ENCODE measurements around the gene CAPN2. TPM values are rescaled to one million over a fixed set of nuclear protein-coding genes. Genes with fewer than 3 reads are reported as not detected.

CAPN2 gene
- total RNA-seq, 2 donors from 2014 or later, result 42.8 to 73.0 TPM

DNA sequence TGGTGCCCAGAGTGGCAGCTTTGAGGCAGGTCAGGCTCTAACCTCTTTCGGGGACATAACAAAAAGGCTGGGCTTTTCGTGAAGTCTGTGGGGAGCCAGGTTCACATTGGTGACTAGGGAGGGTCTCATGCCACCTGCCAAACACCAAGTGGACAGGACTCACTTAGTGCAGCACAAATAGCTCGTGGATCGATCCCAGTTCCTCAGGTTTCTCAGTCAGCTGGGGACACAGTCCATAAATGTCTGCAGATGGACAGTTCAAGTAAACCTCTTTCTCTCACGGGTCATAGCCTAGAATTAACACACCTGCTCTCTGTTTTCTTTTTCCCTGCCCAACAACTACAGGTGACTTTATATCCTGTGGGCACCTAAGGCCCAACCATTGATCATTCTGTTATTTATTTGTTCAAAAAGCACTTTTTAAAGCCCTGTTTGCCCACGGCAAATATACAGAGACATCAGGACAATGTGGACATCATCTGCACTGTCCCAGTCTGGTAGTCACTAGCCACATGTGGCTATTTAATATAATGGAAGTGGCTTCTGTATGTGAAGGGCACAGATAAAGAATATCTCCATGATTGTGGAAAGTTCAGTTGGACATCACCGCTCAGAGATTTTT is 53.5 kb downstream of the CAPN2 start:
- Mint-ChIP-seq H3K27me3 (no peaks in the 10 kb centered on the region), H3K27ac (no peak overlapping the region), H3K4me1 (no peaks in the 10 kb centered on the region), H3K9me3 (no peaks in the 10 kb centered on the region), H3K36me3 (ENCODE audit: low read depth) (peaks cover 79% of the 10 kb centered on the region), H3K4me3 (no peak overlapping the region)
- ATAC-seq (replicated peaks), result no peak

DNA sequence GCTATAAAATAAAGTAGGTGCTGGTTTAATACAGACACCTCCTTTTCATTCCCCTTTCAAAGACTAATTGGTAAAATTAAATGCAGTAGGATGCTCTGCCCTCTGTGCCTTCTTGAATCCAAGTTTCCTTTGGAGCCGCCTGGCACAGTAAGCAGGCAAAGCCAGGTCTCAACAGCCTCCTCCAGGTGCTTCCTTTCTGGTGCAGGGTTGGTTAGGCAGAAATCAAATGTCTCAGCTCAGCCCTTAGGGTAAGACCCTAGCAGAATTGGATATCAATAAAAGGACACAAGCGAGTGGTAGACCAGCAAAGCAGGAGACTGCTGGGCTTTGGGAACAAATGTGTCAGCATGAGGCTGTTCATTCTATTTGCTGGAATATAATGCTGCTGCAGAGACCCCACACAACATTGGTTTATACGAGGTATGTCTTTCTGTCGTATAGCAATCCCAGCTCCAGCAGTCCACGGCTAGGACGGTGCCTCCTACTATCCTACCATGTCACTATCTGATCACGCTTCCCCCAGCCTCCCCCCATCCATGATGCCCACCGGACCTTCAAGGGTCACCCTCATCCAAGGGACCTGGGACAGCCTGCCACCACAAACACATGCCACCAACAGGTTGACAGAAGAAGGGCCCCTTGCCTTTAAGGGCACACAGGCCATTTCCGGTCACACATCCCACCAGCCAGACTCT is 58.4 kb downstream of the CAPN2 start:
- Mint-ChIP-seq H3K4me3 (peak overlapping the region; percentile 35), H3K27ac (peak overlapping the region; percentile 74), H3K36me3 (ENCODE audit: low read depth) (peaks cover 83% of the 10 kb centered on the region), H3K27me3 (no peaks in the 10 kb centered on the region), H3K4me1 (peaks cover 21% of the 10 kb centered on the region), H3K9me3 (no peaks in the 10 kb centered on the region)
- no peak for ATAC-seq (replicated peaks)

- ATAC-seq (replicated peaks), result no peak
Observed at GRCh38 chr1:223771469-223771813, 59.1 kb downstream of the CAPN2 start.

DNA sequence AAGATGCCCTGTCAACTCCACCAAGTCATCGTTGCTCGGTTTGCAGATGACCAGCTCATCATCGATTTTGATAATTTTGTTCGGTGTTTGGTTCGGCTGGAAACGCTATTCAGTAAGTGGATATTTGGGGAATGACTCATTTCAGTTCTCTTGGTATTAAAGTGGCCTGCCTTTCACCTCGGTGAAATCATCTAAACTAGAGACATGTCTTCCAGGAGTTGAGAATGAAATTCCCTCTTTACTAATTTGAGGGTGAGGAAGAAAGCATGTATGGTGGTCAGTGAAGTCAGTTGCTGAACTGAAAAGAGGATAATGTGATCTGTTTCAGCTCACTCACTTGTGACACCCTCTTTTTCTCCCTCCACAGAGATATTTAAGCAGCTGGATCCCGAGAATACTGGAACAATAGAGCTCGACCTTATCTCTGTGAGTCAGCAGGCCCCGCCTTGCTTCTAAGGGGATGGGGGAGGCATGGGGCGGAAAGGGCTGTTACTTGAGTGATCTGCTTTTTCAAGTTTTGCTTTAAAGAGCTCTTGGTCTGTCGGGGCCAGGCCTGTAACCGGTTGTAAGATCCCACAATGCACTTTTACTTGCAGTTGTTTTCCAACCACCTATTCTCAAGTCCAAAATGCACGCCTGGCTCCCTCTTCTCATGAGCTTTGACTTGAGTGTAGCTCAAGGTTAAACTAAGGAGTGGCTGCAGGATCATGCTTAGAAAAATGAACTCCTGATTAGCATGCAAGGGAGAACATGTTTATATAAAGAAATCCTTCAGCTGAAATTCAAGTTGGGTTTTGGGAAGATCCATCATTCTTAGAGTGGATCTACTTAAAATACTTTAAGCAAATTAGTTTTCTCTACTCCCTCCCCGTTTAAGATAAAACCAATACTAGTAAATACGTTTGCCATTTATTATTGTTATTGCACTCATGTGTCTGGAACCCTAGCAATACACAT is 59.8 kb downstream of the CAPN2 start:
- Mint-ChIP-seq H3K4me3 (peak overlapping the region; percentile 35), H3K27me3 (no peaks in the 10 kb centered on the region), H3K4me1 (peaks cover 33% of the 10 kb centered on the region), H3K9me3 (no peaks in the 10 kb centered on the region), H3K36me3 (ENCODE audit: low read depth) (peaks cover 85% of the 10 kb centered on the region), H3K27ac (peak overlapping the region; percentile 74)
- ATAC-seq (replicated peaks), result peak; percentile 63

More at GRCh38 chr1:223771469-223771813, 59.1 kb downstream of the CAPN2 start:
- peak overlapping the region; percentile 74 for H3K27ac Mint-ChIP-seq
- no peaks in the 10 kb centered on the region for H3K27me3 Mint-ChIP-seq
- peak overlapping the region; percentile 35 for H3K4me3 Mint-ChIP-seq
- H3K4me1 Mint-ChIP-seq, result peaks cover 28% of the 10 kb centered on the region
- no peaks in the 10 kb centered on the region for H3K9me3 Mint-ChIP-seq
- peaks cover 83% of the 10 kb centered on the region for H3K36me3 Mint-ChIP-seq (ENCODE audit: low read depth)

GRCh38 chr1:223772771-223773160 is 60.4 kb downstream of the CAPN2 start:
- H3K36me3 Mint-ChIP-seq (ENCODE audit: low read depth), result peaks cover 91% of the 10 kb centered on the region

DNA sequence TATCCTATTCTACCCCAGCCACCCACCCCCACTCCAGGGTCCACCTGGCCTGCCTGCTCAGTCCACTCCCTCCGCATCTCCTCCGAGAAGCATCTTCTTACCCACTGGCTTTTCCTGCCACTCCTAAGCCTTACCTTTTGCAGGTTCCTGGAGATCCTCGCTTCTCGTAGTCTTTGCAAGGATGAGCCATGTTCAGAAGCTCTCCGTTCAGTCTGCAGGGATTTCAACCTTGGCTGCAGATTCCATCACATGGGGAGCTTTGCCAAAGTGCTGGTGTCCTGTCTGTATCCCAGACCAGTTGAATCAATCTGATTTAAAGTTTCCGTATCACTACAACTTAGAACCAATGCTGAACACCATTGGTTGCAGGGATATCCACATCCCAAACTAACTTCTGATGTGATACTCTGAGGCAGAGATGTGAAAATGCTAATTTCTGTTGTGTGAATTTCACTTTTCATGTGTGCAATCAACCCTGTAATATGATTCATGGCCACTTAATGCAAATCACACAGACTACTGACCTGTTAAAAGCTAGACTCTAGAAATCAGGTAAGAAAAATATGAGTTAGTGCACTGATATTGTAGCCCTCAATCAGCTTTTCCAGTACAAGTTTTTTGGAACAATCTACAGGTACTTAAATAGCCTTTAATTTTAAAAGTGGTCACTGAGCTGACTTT is 61.9 kb downstream of the CAPN2 start:
- peaks cover 38% of the 10 kb centered on the region for H3K4me1 Mint-ChIP-seq
- H3K4me3 Mint-ChIP-seq, result no peak overlapping the region
- peak; percentile 25 for ATAC-seq (replicated peaks)
- no peaks in the 10 kb centered on the region for H3K27me3 Mint-ChIP-seq
- H3K36me3 Mint-ChIP-seq (ENCODE audit: low read depth), result peaks cover 97% of the 10 kb centered on the region
- peak overlapping the region; percentile 50 for H3K27ac Mint-ChIP-seq
- H3K9me3 Mint-ChIP-seq, result no peaks in the 10 kb centered on the region

More at GRCh38 chr1:223772771-223773160, 60.4 kb downstream of the CAPN2 start:
- no peaks in the 10 kb centered on the region for H3K9me3 Mint-ChIP-seq
- no peak for ATAC-seq (replicated peaks)
- H3K4me1 Mint-ChIP-seq, result peaks cover 38% of the 10 kb centered on the region
- peak overlapping the region; percentile 74 for H3K27ac Mint-ChIP-seq
- no peaks in the 10 kb centered on the region for H3K27me3 Mint-ChIP-seq
- H3K4me3 Mint-ChIP-seq, result no peak overlapping the region

GRCh38 chr1:223775054-223775453 is 62.7 kb downstream of the CAPN2 start:
- Mint-ChIP-seq H3K9me3 (no peaks in the 10 kb centered on the region), H3K36me3 (ENCODE audit: low read depth) (peaks cover 97% of the 10 kb centered on the region), H3K27ac (peak overlapping the region; percentile 50), H3K4me3 (no peak overlapping the region), H3K27me3 (no peaks in the 10 kb centered on the region), H3K4me1 (peaks cover 38% of the 10 kb centered on the region)
- ATAC-seq (replicated peaks), result no peak

GRCh38 chr1:223775711-223776074 is 63.4 kb downstream of the CAPN2 start:
- Mint-ChIP-seq H3K4me1 (peaks cover 38% of the 10 kb centered on the region), H3K27ac (peak overlapping the region; percentile 81), H3K36me3 (ENCODE audit: low read depth) (peaks cover 97% of the 10 kb centered on the region), H3K27me3 (no peaks in the 10 kb centered on the region), H3K9me3 (no peaks in the 10 kb centered on the region), H3K4me3 (peak overlapping the region; percentile 56)
- ATAC-seq (replicated peaks), result no peak

- ATAC-seq (replicated peaks), result peak; percentile 90
- Mint-ChIP-seq H3K36me3 (ENCODE audit: low read depth) (peaks cover 97% of the 10 kb centered on the region), H3K4me1 (peaks cover 35% of the 10 kb centered on the region), H3K9me3 (no peaks in the 10 kb centered on the region), H3K27ac (peak overlapping the region; percentile 81), H3K27me3 (no peaks in the 10 kb centered on the region), H3K4me3 (peak overlapping the region; percentile 56)
Observed at GRCh38 chr1:223776075-223776814, 63.9 kb downstream of the CAPN2 start.

DNA sequence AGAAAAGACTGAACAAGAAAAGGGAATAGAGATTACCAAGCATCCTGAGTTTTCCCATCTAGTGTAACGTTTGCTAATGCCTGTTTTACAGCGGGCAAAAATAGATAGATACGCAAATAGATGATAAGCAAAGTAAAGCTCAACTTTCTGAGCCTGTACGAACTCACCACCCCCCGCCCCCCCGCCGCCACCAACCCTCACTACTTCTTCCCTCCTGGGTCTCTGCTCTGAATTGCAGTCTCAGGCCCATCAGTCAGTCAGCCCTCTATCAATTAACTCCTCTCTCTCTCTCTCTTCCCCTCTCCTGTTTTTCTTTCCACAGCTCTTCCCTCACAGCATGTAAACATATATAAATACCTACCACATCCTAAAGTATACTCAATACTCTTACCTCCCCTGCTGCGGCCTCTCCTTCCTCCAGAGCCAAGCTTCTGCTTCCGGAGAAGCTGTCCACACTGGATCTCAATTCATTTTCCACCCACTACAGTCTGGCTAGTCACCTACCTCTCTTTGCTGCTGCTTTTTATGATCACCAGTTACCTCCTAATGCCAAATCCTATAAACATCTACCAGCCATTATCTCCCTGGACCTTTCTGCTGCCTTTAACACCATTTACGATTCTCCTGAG is 64.6 kb downstream of the CAPN2 start:
- Mint-ChIP-seq H3K9me3 (no peaks in the 10 kb centered on the region), H3K4me1 (peaks cover 28% of the 10 kb centered on the region), H3K4me3 (peak overlapping the region; percentile 56), H3K27me3 (no peaks in the 10 kb centered on the region), H3K27ac (peak overlapping the region; percentile 52), H3K36me3 (ENCODE audit: low read depth) (peaks cover 96% of the 10 kb centered on the region)
- no peak for ATAC-seq (replicated peaks)

GRCh38 chr1:223780318-223780717 is 68.0 kb downstream of the CAPN2 start:
- no peak overlapping the region for H3K4me3 Mint-ChIP-seq
- peaks cover 97% of the 10 kb centered on the region for H3K36me3 Mint-ChIP-seq (ENCODE audit: low read depth)
- H3K27me3 Mint-ChIP-seq, result no peaks in the 10 kb centered on the region
- ATAC-seq (replicated peaks), result no peak
- H3K9me3 Mint-ChIP-seq, result no peaks in the 10 kb centered on the region
- H3K27ac Mint-ChIP-seq, result peak overlapping the region; percentile 16
- peaks cover 17% of the 10 kb centered on the region for H3K4me1 Mint-ChIP-seq

GRCh38 chr1:223780949-223781348 is 68.6 kb downstream of the CAPN2 start:
- Mint-ChIP-seq H3K36me3 (ENCODE audit: low read depth) (peaks cover 97% of the 10 kb centered on the region), H3K4me1 (peaks cover 15% of the 10 kb centered on the region), H3K9me3 (no peaks in the 10 kb centered on the region), H3K27ac (peak overlapping the region; percentile 16), H3K4me3 (no peak overlapping the region), H3K27me3 (no peaks in the 10 kb centered on the region)
- no peak for ATAC-seq (replicated peaks)

DNA sequence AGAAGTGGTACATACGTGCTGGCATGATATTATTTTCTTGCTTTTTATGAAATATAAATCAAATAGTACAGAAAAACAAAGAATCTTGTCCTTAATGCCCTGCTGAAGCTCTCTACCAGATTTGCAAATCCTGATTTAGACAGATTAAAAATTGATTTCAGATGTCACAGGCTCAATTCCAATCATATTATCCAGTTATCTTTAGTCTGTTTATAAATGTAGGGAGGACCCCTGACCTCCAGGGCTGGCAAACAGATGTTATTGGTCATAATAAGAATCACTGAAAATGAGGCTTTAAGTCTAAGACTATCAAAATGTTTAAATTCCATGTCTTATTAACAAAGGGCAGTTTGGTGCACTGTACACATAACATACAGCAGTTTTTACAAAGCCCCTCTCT is 71.3 kb downstream of the CAPN2 start:
- no peak for ATAC-seq (replicated peaks)

More for the DNA sequence above, 71.3 kb downstream of the CAPN2 start:
- Mint-ChIP-seq H3K9me3 (no peaks in the 10 kb centered on the region), H3K4me1 (no peaks in the 10 kb centered on the region), H3K4me3 (no peak overlapping the region), H3K27me3 (no peaks in the 10 kb centered on the region), H3K36me3 (ENCODE audit: low read depth) (peaks cover 97% of the 10 kb centered on the region), H3K27ac (peak overlapping the region; percentile 5)
